Mammary epithelial cell (primary cell): Measurements from ENCODE around the gene NCKAP5.

Experiments
- EZH2 ChIP-seq: IDR thresholded peaks from 2 replicates; pipeline ENCODE4 v1.6.1; 2012; ENCODE audit warnings: low read length, inconsistent platforms, borderline replicate concordance
- TF ChIP-seq, protein P1 (sequence below), 2 donors: IDR thresholded peaks in 1 of 2; conservative IDR thresholded peaks in 1 of 2; 2 replicates each; pipeline ENCODE4 v1.5.1; 2011 to 2012; ENCODE audit warnings: inconsistent platforms in 2 of 2, low read length in 2 of 2, mild to moderate bottlenecking in 2 of 2, control low read depth in 1 of 2, low read depth in 1 of 2; ENCODE audit not compliant: insufficient read depth in 1 of 2; ENCODE audit errors: extremely low read depth in 1 of 2

GRCh38 chr2:133343018-133343352 is 225.3 kb downstream of the NCKAP5 start:
- TF ChIP-seq EZH2, result no peak
- TF ChIP-seq, protein P1, sequence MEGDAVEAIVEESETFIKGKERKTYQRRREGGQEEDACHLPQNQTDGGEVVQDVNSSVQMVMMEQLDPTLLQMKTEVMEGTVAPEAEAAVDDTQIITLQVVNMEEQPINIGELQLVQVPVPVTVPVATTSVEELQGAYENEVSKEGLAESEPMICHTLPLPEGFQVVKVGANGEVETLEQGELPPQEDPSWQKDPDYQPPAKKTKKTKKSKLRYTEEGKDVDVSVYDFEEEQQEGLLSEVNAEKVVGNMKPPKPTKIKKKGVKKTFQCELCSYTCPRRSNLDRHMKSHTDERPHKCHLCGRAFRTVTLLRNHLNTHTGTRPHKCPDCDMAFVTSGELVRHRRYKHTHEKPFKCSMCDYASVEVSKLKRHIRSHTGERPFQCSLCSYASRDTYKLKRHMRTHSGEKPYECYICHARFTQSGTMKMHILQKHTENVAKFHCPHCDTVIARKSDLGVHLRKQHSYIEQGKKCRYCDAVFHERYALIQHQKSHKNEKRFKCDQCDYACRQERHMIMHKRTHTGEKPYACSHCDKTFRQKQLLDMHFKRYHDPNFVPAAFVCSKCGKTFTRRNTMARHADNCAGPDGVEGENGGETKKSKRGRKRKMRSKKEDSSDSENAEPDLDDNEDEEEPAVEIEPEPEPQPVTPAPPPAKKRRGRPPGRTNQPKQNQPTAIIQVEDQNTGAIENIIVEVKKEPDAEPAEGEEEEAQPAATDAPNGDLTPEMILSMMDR (conservative IDR thresholded peaks at IDR 0.05 in 1 of 2, IDR thresholded peaks at IDR 0.05 in 1 of 2; ENCODE audit: extremely low read depth in 1 of 2, insufficient read depth in 1 of 2, low read depth in 1 of 2, low read length in 2 of 2), result no peak
